CD4-positive, alpha-beta T cell (primary cell): ENCODE measurements around the gene BICC1. TPM values are rescaled to one million over a fixed set of nuclear protein-coding genes. Genes with fewer than 3 reads are reported as not detected.

Experiments used
- ATAC-seq: fragments of 200-7000 bp; cut with Tn5 transposase; one replicate; pipeline ENCODE4 v1.10.0; 2022; ENCODE audit warnings: mild to moderate bottlenecking; ENCODE audit not compliant: poor library complexity
- CTCF ChIA-PET: fragments of 350-600 bp; sonication (Branson Sonifier 250); formaldehyde crosslinking; loops from one replicate; lab custom pipeline; 2021; ENCODE audit warnings: antibody characterized with exemption, inconsistent platforms; lab: Charles Lee
- POLR2A ChIA-PET: fragments of 350-600 bp; sonication (Branson Sonifier 250); formaldehyde crosslinking; loops from one replicate; lab custom pipeline; 2021; ENCODE audit warnings: antibody characterized with exemption, inconsistent platforms; lab: Charles Lee
- DNase-seq, 14 experiments: peaks; one replicate each; pipeline ENCODE4 v3.0.0-alpha.2; 2013 to 2020; ENCODE audit warnings: mixed read lengths in 2 of 14
- H3K27ac ChIP-seq, 2 donors: one replicate each; pipeline versions ENCODE4 v1.5.1 to v1.7.0; 2013; ENCODE audit warnings: low read length in 2 of 2, low read depth in 1 of 2, mild to moderate bottlenecking in 1 of 2
- H3K27me3 ChIP-seq, 2 experiments: 1 replicate in 1 of 2; 2 replicates in 1 of 2; pipeline versions ENCODE4 v1.6.1 to v1.7.0; 2013; ENCODE audit warnings: low read length in 2 of 2, control low read depth in 1 of 2, mild to moderate bottlenecking in 1 of 2, moderate library complexity in 1 of 2; ENCODE audit not compliant: insufficient read depth in 2 of 2, control insufficient read depth in 1 of 2
- H3K36me3 ChIP-seq: one replicate; pipeline ENCODE4 v1.6.1; 2013; ENCODE audit warnings: low read length, control low read depth; ENCODE audit not compliant: insufficient read depth
- H3K4me1 ChIP-seq: one replicate; pipeline ENCODE4 v1.6.1; 2013; ENCODE audit warnings: low read length, control low read depth; ENCODE audit not compliant: insufficient read depth
- H3K4me3 ChIP-seq: one replicate; pipeline ENCODE4 v1.5.1; 2013; ENCODE audit warnings: mild to moderate bottlenecking, low read length, moderate library complexity
- H3K9me3 ChIP-seq, 2 experiments: 1 replicate in 1 of 2; 2 replicates in 1 of 2; pipeline versions ENCODE4 v1.6.1 to v1.7.0; 2013; ENCODE audit warnings: low read length in 2 of 2, mild to moderate bottlenecking in 2 of 2, control low read depth in 1 of 2, moderate library complexity in 1 of 2; ENCODE audit not compliant: control insufficient read depth in 1 of 2, insufficient read depth in 1 of 2
- H3K27ac Mint-ChIP-seq: one replicate; pipeline ENCODE4 v1.8.0; 2020; ENCODE audit warnings: mixed read lengths
- H3K27me3 Mint-ChIP-seq: one replicate; pipeline ENCODE4 v1.8.0; 2021; ENCODE audit warnings: mixed read lengths
- H3K36me3 Mint-ChIP-seq: one replicate; pipeline ENCODE4 v1.8.0; 2021; ENCODE audit warnings: low read depth, mixed read lengths
- H3K4me1 Mint-ChIP-seq: one replicate; pipeline ENCODE4 v1.8.0; 2021; ENCODE audit warnings: low read depth, mixed read lengths
- H3K4me3 Mint-ChIP-seq: one replicate; pipeline ENCODE4 v1.8.0; 2020; ENCODE audit warnings: mild to moderate bottlenecking, mixed read lengths
- H3K9me3 Mint-ChIP-seq: one replicate; pipeline ENCODE4 v1.8.0; 2020; ENCODE audit warnings: mixed read lengths
- intact Hi-C, 2 experiments: fragments of 100-400 bp; cut with DNase I in 1 of 2; cut with micrococcal nuclease in 1 of 2; formaldehyde crosslinking; loops; one replicate each; pipeline versions ENCODE4 v1.15.1 to v1.9.0; 2023 to 2025; cut with DNase I, micrococcal nuclease
- total RNA-seq, 174 experiments: library from RNA in 2 of 174; stranded (reverse) in 2 of 174; gene quantifications; one replicate each; pipeline ENCODE4 v1.2.3 and lab custom pipeline; 2021 to 2026
- TF ChIP-seq, protein P1 (sequence below): fragments of 200-600 bp; IDR thresholded peaks from one replicate; pipeline ENCODE4 v1.8.0; 2022; ENCODE audit warnings: antibody characterized with exemption, mild to moderate bottlenecking

The BICC1 gene
- total RNA-seq, 2 experiments from 2014 or later = not detected

GRCh38 chr10:58480321-58480720, 32.4 kb upstream of the BICC1 start:
- Histone ChIP-seq H3K4me1 (no peaks in the 10 kb centered on the region), H3K36me3 (no peaks in the 10 kb centered on the region), H3K9me3 (no peaks in the 10 kb centered on the region), H3K27me3 (peaks cover 2 to 5% of the 10 kb centered on the region in 2 experiments), H3K27ac (no peak overlapping the region), H3K4me3 (no peak overlapping the region)
- TF ChIP-seq, protein P1, sequence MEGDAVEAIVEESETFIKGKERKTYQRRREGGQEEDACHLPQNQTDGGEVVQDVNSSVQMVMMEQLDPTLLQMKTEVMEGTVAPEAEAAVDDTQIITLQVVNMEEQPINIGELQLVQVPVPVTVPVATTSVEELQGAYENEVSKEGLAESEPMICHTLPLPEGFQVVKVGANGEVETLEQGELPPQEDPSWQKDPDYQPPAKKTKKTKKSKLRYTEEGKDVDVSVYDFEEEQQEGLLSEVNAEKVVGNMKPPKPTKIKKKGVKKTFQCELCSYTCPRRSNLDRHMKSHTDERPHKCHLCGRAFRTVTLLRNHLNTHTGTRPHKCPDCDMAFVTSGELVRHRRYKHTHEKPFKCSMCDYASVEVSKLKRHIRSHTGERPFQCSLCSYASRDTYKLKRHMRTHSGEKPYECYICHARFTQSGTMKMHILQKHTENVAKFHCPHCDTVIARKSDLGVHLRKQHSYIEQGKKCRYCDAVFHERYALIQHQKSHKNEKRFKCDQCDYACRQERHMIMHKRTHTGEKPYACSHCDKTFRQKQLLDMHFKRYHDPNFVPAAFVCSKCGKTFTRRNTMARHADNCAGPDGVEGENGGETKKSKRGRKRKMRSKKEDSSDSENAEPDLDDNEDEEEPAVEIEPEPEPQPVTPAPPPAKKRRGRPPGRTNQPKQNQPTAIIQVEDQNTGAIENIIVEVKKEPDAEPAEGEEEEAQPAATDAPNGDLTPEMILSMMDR = no peak
- H3K27me3 Mint-ChIP-seq = peaks cover 38% of the 10 kb centered on the region
- H3K4me1 Mint-ChIP-seq = no peaks in the 10 kb centered on the region
- no peaks in the 10 kb centered on the region for H3K36me3 Mint-ChIP-seq
- H3K27ac Mint-ChIP-seq = no peak overlapping the region
- DNase-seq = no peak
- H3K9me3 Mint-ChIP-seq = no peaks in the 10 kb centered on the region
- ATAC-seq = no peak
- POLR2A ChIA-PET = no interaction called here
- CTCF ChIA-PET = no interaction called here
- intact Hi-C loops = no loop called here
- no peak overlapping the region for H3K4me3 Mint-ChIP-seq

GRCh38 chr10:58481569-58482109, 31.0 kb upstream of the BICC1 start:
- Mint-ChIP-seq H3K27me3 (peaks cover 28% of the 10 kb centered on the region), H3K27ac (no peak overlapping the region), H3K4me3 (no peak overlapping the region), H3K36me3 (no peaks in the 10 kb centered on the region), H3K9me3 (no peaks in the 10 kb centered on the region), H3K4me1 (no peaks in the 10 kb centered on the region)
- H3K4me3 ChIP-seq = no peak overlapping the region
- TF ChIP-seq, protein P1 = no peak
- H3K27ac ChIP-seq = no peak overlapping the region
- ATAC-seq (no peak), DNase-seq (no peak)
- H3K27me3 ChIP-seq = peaks cover 2 to 5% of the 10 kb centered on the region in 2 experiments
- no peaks in the 10 kb centered on the region for H3K36me3 ChIP-seq
- intact Hi-C loops = no loop called here
- ChIA-PET CTCF (no interaction called here), POLR2A (no interaction called here)
- no peaks in the 10 kb centered on the region for H3K9me3 ChIP-seq
- no peaks in the 10 kb centered on the region for H3K4me1 ChIP-seq

DNA sequence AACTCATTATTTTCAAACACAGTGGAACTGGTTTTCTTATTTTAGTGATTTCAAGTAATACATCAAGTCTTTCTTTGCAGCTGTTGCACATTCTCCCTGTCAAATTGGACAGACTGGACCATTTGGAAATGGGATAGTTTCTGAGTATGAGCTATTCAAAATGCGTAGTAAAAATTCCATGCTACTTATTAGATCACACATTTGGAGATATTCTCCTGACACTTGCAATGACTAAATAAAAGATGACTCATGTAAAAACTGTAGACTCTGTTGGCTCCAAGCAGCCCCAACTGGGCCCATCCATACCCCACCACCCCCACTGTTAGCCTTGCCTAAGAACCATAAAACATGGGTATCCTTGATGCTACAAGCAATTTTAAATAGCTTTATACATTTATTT, 25.9 kb upstream of the BICC1 start:
- Mint-ChIP-seq H3K36me3 (no peaks in the 10 kb centered on the region), H3K27ac (no peak overlapping the region), H3K4me3 (no peak overlapping the region), H3K4me1 (no peaks in the 10 kb centered on the region), H3K9me3 (no peaks in the 10 kb centered on the region), H3K27me3 (peaks cover 14% of the 10 kb centered on the region)
- ChIA-PET POLR2A (no interaction called here), CTCF (interaction anchor here (1.5 kb wide), 1 partner anchor 44 kb away, joined by 3 read pairs; no protein-coding TSS in a partner anchor)
- no peaks in the 10 kb centered on the region for H3K9me3 ChIP-seq
- DNase-seq (no peak), ATAC-seq (no peak)
- H3K4me1 ChIP-seq = no peaks in the 10 kb centered on the region
- intact Hi-C loops = no loop called here
- TF ChIP-seq, protein P1 = no peak
- no peak overlapping the region for H3K4me3 ChIP-seq
- no peaks in the 10 kb centered on the region for H3K27me3 ChIP-seq
- H3K36me3 ChIP-seq = no peaks in the 10 kb centered on the region
- no peak overlapping the region for H3K27ac ChIP-seq
